HEK293T (cell line): Measurements from ENCODE around the gene DNPH1.

Source experiments
- CTCF ChIA-PET: fragments of 350-600 bp; formaldehyde crosslinking; extraction: SDS; loops from one replicate; lab custom pipeline; 2021; ENCODE audit warnings: antibody characterized with exemption, inconsistent platforms; lab: Yijun Ruan, JAX
- POLR2A ChIA-PET: fragments of 350-600 bp; formaldehyde crosslinking; extraction: SDS; loops from one replicate; lab custom pipeline; 2020; ENCODE audit warnings: antibody characterized with exemption, inconsistent platforms; lab: Yijun Ruan, JAX
- DNase-seq: peaks from one replicate; pipeline ENCODE4 v3.0.0; 2012; ENCODE audit warnings: mixed read lengths; ENCODE audit errors: extremely low spot score
- ARNT ChIP-seq: fragments of 450-650 bp; IDR thresholded peaks from 2 replicates; pipeline ENCODE4 v1.6.1; 2017; ENCODE audit warnings: mild to moderate bottlenecking
- BHLHE40 ChIP-seq: fragments of 450-650 bp; IDR thresholded peaks from 2 replicates; pipeline ENCODE4 v1.6.1; 2016; ENCODE audit warnings: mild to moderate bottlenecking, moderate library complexity, borderline replicate concordance
- CTBP1 ChIP-seq: fragments of 450-650 bp; IDR thresholded peaks from 2 replicates; pipeline ENCODE4 v1.6.1; 2016; ENCODE audit warnings: borderline replicate concordance
- ELF4 ChIP-seq: fragments of 450-650 bp; IDR thresholded peaks from 2 replicates; pipeline ENCODE4 v1.6.1; 2017; ENCODE audit warnings: antibody characterized with exemption
- FOXA1 ChIP-seq: fragments of 450-650 bp; IDR thresholded peaks from 2 replicates; pipeline ENCODE4 v1.6.1; 2016; ENCODE audit warnings: mild to moderate bottlenecking
- FOXK2 ChIP-seq: fragments of 450-650 bp; IDR thresholded peaks from 2 replicates; pipeline ENCODE4 v1.6.1; 2016; ENCODE audit warnings: mild to moderate bottlenecking
- FOXM1 ChIP-seq: fragments of 450-650 bp; IDR thresholded peaks from 2 replicates; pipeline ENCODE4 v1.6.1; 2017; ENCODE audit warnings: mild to moderate bottlenecking, borderline replicate concordance
- HDGF ChIP-seq: fragments of 450-650 bp; IDR thresholded peaks from 2 replicates; pipeline ENCODE4 v1.6.1; 2017; ENCODE audit warnings: antibody characterized with exemption, borderline replicate concordance
- L3MBTL2 ChIP-seq: fragments of 450-650 bp; conservative IDR thresholded peaks from 2 replicates; pipeline ENCODE4 v1.6.1; 2016; ENCODE audit warnings: mild to moderate bottlenecking
- LEF1 ChIP-seq: fragments of 450-650 bp; IDR thresholded peaks from 2 replicates; pipeline ENCODE4 v1.6.1; 2017; ENCODE audit warnings: mild to moderate bottlenecking, borderline replicate concordance
- NFRKB ChIP-seq: fragments of 450-650 bp; IDR thresholded peaks from 2 replicates; pipeline ENCODE4 v1.6.1; 2016; ENCODE audit warnings: mild to moderate bottlenecking, moderate library complexity
- SP1 ChIP-seq: fragments of 450-650 bp; IDR thresholded peaks from 2 replicates; pipeline ENCODE4 v1.6.1; 2017
- SUZ12 ChIP-seq: fragments of 450-650 bp; IDR thresholded peaks from 2 replicates; pipeline ENCODE4 v1.6.1; 2016; ENCODE audit warnings: mild to moderate bottlenecking
- TARDBP ChIP-seq: fragments of 450-650 bp; IDR thresholded peaks from 2 replicates; pipeline ENCODE4 v1.6.1; 2016
- ZNF384 ChIP-seq: fragments of 450-650 bp; IDR thresholded peaks from 2 replicates; pipeline ENCODE4 v1.6.1; 2016
- TF ChIP-seq, protein P1 (sequence below): fragments of 450-650 bp; IDR thresholded peaks from 2 replicates; pipeline ENCODE4 v1.6.1; 2016

DNPH1 gene

DNA sequence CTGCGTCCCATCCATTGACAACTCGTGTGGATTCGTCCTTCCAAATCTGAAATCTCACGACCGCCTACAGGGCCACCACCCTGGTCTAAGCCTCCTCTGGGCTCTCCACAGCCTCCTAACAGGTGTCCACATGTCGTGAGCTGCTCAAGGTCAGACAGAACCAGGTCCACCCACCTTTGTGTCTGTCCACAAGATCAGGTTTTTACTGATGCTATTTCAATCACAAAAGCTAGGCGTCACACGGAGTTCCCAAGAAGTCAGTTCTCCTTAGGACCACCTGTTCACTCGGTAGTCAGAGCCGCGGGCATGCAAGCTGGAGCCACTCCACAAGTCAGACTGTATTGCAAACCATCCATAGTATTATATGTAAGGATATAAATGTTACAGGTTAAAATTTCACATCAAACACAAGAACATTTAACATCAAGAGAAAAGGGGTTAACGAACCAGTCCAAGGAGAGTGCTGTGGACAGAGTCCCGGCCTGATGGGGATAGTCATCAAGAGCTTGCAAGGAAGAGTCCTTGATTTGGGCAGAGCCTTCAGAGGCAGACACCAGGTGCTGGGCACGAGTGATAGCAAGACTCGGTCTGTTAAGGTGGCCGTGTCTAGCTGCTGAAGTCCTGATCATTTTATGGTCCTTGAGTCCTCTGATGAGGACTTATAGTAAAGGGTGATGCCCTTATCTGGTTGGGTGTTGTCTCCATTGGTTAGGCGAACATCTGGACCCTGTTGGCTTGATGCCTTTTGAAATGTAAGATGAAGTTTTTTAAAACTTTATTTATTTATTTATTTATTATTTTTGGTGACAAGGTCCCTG lies 731 bp upstream of the DNPH1 start:
- DNase-seq: no peak
- TF ChIP-seq TARDBP: no peak
- no peak for TF ChIP-seq BHLHE40
- TF ChIP-seq NFRKB: no peak
- TF ChIP-seq ZNF384: no peak
- no peak for TF ChIP-seq FOXM1
- TF ChIP-seq CTBP1: no peak
- TF ChIP-seq HDGF: no peak
- TF ChIP-seq LEF1: no peak
- TF ChIP-seq ELF4: no peak
- TF ChIP-seq, protein P1, sequence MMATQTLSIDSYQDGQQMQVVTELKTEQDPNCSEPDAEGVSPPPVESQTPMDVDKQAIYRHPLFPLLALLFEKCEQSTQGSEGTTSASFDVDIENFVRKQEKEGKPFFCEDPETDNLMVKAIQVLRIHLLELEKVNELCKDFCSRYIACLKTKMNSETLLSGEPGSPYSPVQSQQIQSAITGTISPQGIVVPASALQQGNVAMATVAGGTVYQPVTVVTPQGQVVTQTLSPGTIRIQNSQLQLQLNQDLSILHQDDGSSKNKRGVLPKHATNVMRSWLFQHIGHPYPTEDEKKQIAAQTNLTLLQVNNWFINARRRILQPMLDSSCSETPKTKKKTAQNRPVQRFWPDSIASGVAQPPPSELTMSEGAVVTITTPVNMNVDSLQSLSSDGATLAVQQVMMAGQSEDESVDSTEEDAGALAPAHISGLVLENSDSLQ: no peak
- no peak for TF ChIP-seq SUZ12
- CTCF ChIA-PET: interaction anchor here (0.6 to 1.4 kb wide), 7 partner anchors 8 to 368 kb away, joined by 3 to 5 read pairs (median 3); no protein-coding TSS in a partner anchor
- POLR2A ChIA-PET: interaction anchor here (0.9 to 2.4 kb wide), 13 partner anchors 7 to 301 kb away, joined by 3 to 12 read pairs (median 4); partner anchors contain the start of genes CNPY3, CUL9, SRF and ZNF318

DNA sequence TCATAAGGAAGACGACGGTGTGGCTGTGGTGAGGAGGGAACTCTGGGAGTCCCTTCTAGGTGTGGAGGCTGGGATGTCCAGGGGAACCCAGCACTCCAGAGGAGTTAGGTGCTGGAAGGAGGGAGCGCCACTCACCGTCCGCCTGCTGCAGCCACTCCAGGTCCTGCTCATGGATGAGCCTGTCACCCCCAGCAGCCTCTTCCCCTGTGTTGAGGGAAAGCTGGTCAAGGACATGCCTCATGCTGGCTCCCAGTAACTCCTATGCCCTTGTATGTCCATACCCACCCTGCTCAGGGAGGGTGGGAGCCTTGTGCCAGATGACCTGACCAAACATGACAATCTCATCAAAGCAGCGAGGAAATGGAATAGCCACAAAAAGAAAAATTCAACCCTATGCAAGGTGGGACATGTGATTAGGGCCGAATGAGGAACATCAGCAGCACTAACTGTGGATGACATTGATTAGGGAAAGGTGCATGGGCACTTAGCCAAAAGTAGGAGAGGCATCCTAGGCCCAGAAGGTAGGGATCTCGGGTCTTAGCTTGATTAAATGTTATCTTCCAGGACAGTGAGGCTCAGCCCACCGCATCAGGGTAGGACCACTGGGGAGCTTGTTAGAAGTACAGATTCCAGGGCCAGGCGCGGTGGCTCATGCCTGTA lies 3.0 kb downstream of the DNPH1 start:
- TF ChIP-seq LEF1 (no peak), NFRKB (no peak), L3MBTL2 (no peak), ARNT (no peak), HDGF (no peak), BHLHE40 (no peak), SP1 (no peak), ELF4 (no peak), FOXA1 (no peak), FOXK2 (no peak), CTBP1 (no peak), ZNF384 (no peak)
- TF ChIP-seq, protein P1: no peak
- DNase-seq: no peak
- ChIA-PET POLR2A (interaction anchor here (1.2 kb wide), 1 partner anchor 20 kb away, joined by 4 read pairs; no protein-coding TSS in a partner anchor), CTCF (no interaction called here)

DNA sequence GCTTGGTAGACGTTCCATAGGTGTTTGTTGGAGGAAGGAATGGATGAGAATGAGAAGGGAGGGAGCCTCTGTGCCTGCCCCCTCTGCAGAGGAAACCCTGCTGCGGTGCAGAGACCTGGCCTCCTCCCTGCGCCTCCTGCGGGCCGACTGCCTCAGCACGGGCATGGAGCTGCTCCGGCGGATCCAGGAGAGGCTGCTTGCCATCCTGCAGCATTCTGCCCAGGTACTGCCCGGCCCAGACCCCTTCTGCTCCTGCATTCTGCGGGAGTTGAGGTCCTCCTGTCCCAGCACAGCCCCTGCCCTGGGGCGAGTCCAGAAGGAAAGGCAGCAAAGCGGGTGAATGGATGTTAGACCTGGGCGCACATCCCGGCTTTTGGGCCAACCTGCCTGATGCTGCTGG lies 6.1 kb downstream of the DNPH1 start:
- ChIA-PET POLR2A (interaction anchor here (0.7 to 1.3 kb wide), 3 partner anchors 15 to 28 kb away, joined by 3 read pairs; no protein-coding TSS in a partner anchor), CTCF (no interaction called here)
- TF ChIP-seq TARDBP (no peak), ZNF384 (no peak), CTBP1 (no peak), NFRKB (no peak), BHLHE40 (no peak), L3MBTL2 (no peak), FOXK2 (no peak), HDGF (no peak), ARNT (no peak), SP1 (no peak), FOXM1 (no peak)
- no peak for DNase-seq

DNA sequence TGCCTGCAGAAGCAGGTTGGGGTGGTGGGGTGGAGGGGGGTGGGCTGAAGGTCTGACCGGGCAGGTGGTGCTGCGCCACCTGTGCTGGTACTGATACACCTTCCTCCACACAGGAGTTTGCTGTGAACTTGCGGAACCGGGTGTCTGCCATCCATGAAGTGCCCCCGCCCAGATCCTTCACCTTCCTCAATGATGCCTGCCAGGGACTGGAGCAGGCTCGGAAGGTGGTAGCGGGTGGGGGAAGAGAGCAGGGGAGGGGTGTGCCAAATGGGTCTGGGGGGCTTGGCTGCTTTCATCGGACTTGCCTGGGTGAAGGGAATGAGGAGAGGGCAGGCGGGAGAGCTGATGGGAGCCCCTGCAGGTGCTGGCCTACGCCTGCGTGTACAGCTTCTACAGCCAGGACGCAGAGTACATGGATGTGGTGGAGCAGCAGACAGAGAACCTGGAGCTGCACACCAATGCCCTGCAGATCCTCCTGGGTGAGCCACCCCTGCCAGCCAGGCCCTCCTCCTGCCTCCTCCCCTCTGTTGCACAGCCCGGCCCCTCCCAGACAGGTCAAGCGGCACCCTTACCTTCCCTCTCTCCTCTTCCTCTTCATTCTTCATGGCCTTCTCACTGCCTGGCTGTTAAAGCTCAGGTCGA lies 6.7 kb downstream of the DNPH1 start:
- ChIA-PET CTCF (no interaction called here), POLR2A (interaction anchor here (0.7 to 1.4 kb wide), 4 partner anchors 14 to 31 kb away, joined by 3 to 4 read pairs (median 3); no protein-coding TSS in a partner anchor)
- TF ChIP-seq FOXM1 (no peak), ARNT (no peak), ELF4 (no peak), HDGF (no peak), BHLHE40 (no peak), SUZ12 (no peak), ZNF384 (no peak), FOXA1 (no peak), TARDBP (no peak), LEF1 (no peak)
- TF ChIP-seq, protein P1: no peak
- DNase-seq: no peak
